Measurements from ENCODE around the gene DYNLT5.
"Not testable (repeated sequence)": the region's sequence is repeated elsewhere in the genome, so short reads cannot be mapped to it uniquely, and the experiment has no call there.

Gene DYNLT5

GRCh38 chr1:66730462-66730861 is 21.8 kb upstream of the DYNLT5 start:
- in situ Hi-C loops (cut with HindIII; ENCODE audit: low pct_ligation_motif_present, low sequenced_read_pairs): no loop called here
- H3K27me3 ChIP-seq (replicated peaks): no peaks in the 10 kb centered on the region
- H3K27ac ChIP-seq: no peak overlapping the region
- TF ChIP-seq CTCF (IDR thresholded peaks at IDR 0.05; ENCODE audit: low read depth, low read length, missing control alignments): no peak
- no peak overlapping the region for H3K4me3 ChIP-seq (ENCODE audit: low read depth, low read length)
- no peak for DNase-seq
- no peaks in the 10 kb centered on the region for H3K36me3 ChIP-seq (replicated peaks)

- DNase-seq: no peak
- Histone ChIP-seq H3K4me3 (ENCODE audit: low read depth, low read length) (no peak overlapping the region), H3K27me3 (replicated peaks) (no peaks in the 10 kb centered on the region), H3K27ac (no peak overlapping the region), H3K36me3 (replicated peaks) (no peaks in the 10 kb centered on the region)
- in situ Hi-C loops (cut with HindIII; ENCODE audit: low pct_ligation_motif_present, low sequenced_read_pairs): no loop called here
- TF ChIP-seq CTCF (IDR thresholded peaks at IDR 0.05; ENCODE audit: low read depth, low read length, missing control alignments): no peak
These were observed 20.9 kb upstream of the DYNLT5 start for GRCh38 chr1:66731170-66731865.

- Histone ChIP-seq H3K4me3 (ENCODE audit: low read depth, low read length) (no peak overlapping the region), H3K36me3 (replicated peaks) (no peaks in the 10 kb centered on the region), H3K27ac (no peak overlapping the region), H3K27me3 (replicated peaks) (no peaks in the 10 kb centered on the region)
- peak; percentile 14 for DNase-seq
- in situ Hi-C loops (cut with HindIII; ENCODE audit: low pct_ligation_motif_present, low sequenced_read_pairs): no loop called here
- TF ChIP-seq CTCF (IDR thresholded peaks at IDR 0.05; ENCODE audit: low read depth, low read length, missing control alignments): no peak
These were observed 19.7 kb upstream of the DYNLT5 start for GRCh38 chr1:66732407-66733166.

GRCh38 chr1:66733348-66734017 is 18.8 kb upstream of the DYNLT5 start:
- no peak for TF ChIP-seq CTCF (IDR thresholded peaks at IDR 0.05; ENCODE audit: low read depth, low read length, missing control alignments)
- in situ Hi-C loops (cut with HindIII; ENCODE audit: low pct_ligation_motif_present, low sequenced_read_pairs): no loop called here
- H3K36me3 ChIP-seq (replicated peaks): no peaks in the 10 kb centered on the region
- no peaks in the 10 kb centered on the region for H3K27me3 ChIP-seq (replicated peaks)
- no peak overlapping the region for H3K4me3 ChIP-seq (ENCODE audit: low read depth, low read length)
- DNase-seq: peak; percentile 14
- no peak overlapping the region for H3K27ac ChIP-seq

GRCh38 chr1:66734531-66734930 is 17.7 kb upstream of the DYNLT5 start:
- in situ Hi-C loops (cut with HindIII; ENCODE audit: low pct_ligation_motif_present, low sequenced_read_pairs); H3K27me3 ChIP-seq (replicated peaks); H3K36me3 ChIP-seq (replicated peaks); DNase-seq; H3K27ac ChIP-seq; H3K4me3 ChIP-seq (ENCODE audit: low read depth, low read length): not testable (repeated sequence)

GRCh38 chr1:66737836-66738235 is 14.4 kb upstream of the DYNLT5 start:
- no peak overlapping the region for H3K27ac ChIP-seq
- TF ChIP-seq CTCF (IDR thresholded peaks at IDR 0.05; ENCODE audit: low read depth, low read length, missing control alignments): no peak
- H3K27me3 ChIP-seq (replicated peaks): no peaks in the 10 kb centered on the region
- no peak for DNase-seq
- in situ Hi-C loops (cut with HindIII; ENCODE audit: low pct_ligation_motif_present, low sequenced_read_pairs): no loop called here
- H3K4me3 ChIP-seq (ENCODE audit: low read depth, low read length): no peak overlapping the region
- no peaks in the 10 kb centered on the region for H3K36me3 ChIP-seq (replicated peaks)
